ENCODE measurements around the gene SPATS2.

SPATS2 gene

GRCh38 chr12:49367381-49368239, at the start of gene SPATS2 (continued):
- TF ChIP-seq PRDM2 (tag by site-specific recombination; IDR thresholded peaks at IDR 0.05; ENCODE audit: borderline replicate concordance) (no peak), MZF1 (tag by site-specific recombination; IDR thresholded peaks at IDR 0.05; ENCODE audit: borderline replicate concordance) (no peak), ZNF837 (tag by site-specific recombination; IDR thresholded peaks at IDR 0.05) (no peak), ZSCAN18 (tag by site-specific recombination; IDR thresholded peaks at IDR 0.05) (no peak), ZNF138 (tag by site-specific recombination; IDR thresholded peaks at IDR 0.05; ENCODE audit: borderline replicate concordance) (no peak), ZNF544 (tag by site-specific recombination; IDR thresholded peaks at IDR 0.05) (no peak), ZNF561 (tag by site-specific recombination; IDR thresholded peaks at IDR 0.05; ENCODE audit: borderline replicate concordance) (peak; percentile 12; the same call in 1 of the 2 replicates), ZNF830 (tag by site-specific recombination; IDR thresholded peaks at IDR 0.05; ENCODE audit: low read depth) (no peak), ZNF768 (tag by site-specific recombination; IDR thresholded peaks at IDR 0.05) (no peak), ZNF677 (tag by site-specific recombination; IDR thresholded peaks at IDR 0.05) (no peak), PRDM4 (tag by site-specific recombination; IDR thresholded peaks at IDR 0.05) (peak; percentile 62), PRDM10 (tag by site-specific recombination; IDR thresholded peaks at IDR 0.05) (peak; percentile 78), ZNF133 (tag by site-specific recombination; IDR thresholded peaks at IDR 0.05) (no peak), ZNF416 (tag by site-specific recombination; IDR thresholded peaks at IDR 0.05) (no peak), ZNF341 (tag by site-specific recombination; IDR thresholded peaks at IDR 0.05; ENCODE audit: low read depth) (peak; percentile 63), ZNF292 (tag by site-specific recombination; IDR thresholded peaks at IDR 0.05; ENCODE audit: borderline replicate concordance, low read depth) (no peak), ZNF530 (tag by site-specific recombination; IDR thresholded peaks at IDR 0.05; ENCODE audit: low read depth) (no peak), ZNF473 (tag by site-specific recombination; IDR thresholded peaks at IDR 0.05) (no peak), GLIS1 (tag by site-specific recombination; IDR thresholded peaks at IDR 0.05) (peak; percentile 3; the same call in 1 of the 2 replicates), KLF7 (tag by site-specific recombination; IDR thresholded peaks at IDR 0.05; ENCODE audit: borderline replicate concordance) (no peak), ZNF211 (tag by site-specific recombination; IDR thresholded peaks at IDR 0.05; ENCODE audit: low read depth) (no peak), ZNF48 (tag by site-specific recombination; IDR thresholded peaks at IDR 0.05) (no peak), ZNF239 (tag by site-specific recombination; IDR thresholded peaks at IDR 0.05) (no peak)
